Hematopoietic multipotent progenitor cell treated with erythropoietin and hydrocortisone succinate and interleukin-3 and kit ligand, for 4 days (in vitro differentiated cells): ENCODE results near the gene MDM2.
"Not testable (repeated sequence)": the region's sequence is repeated elsewhere in the genome, so short reads cannot be mapped to it uniquely, and the experiment has no call there.

Experiments
- DNase-seq: peaks from one replicate; pipeline ENCODE4 v3.0.0-alpha.2; 2015

Gene MDM2

DNA sequence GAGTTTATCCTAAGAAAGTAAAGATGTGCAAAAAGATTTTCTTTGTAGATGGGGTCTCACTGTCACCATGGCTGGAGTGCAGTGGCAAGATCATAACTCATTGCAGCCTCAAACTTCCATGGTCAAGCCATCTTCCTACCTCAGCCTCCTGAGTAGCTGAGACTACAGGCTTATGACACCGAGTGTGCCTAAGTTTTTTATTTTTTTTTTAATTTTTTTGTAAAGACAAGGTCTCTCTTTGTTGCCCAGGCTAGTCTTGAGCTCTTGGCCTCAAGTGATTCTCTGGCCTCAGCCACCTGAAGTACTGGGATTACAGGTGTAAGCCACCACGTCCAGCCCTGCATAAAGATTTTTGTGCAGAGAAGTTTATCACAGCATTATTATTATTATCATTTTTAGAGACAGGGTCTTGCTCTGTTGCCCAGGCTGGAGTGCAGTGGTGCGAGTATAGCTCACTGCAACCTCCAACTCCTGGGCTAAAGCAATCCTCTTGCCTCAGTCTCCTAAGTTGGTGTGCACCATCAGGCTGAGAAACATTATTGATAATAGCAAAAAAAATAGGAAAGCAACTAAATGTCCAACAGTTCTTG is 19.3 kb upstream of the MDM2 start:
- DNase-seq: no peak

DNA sequence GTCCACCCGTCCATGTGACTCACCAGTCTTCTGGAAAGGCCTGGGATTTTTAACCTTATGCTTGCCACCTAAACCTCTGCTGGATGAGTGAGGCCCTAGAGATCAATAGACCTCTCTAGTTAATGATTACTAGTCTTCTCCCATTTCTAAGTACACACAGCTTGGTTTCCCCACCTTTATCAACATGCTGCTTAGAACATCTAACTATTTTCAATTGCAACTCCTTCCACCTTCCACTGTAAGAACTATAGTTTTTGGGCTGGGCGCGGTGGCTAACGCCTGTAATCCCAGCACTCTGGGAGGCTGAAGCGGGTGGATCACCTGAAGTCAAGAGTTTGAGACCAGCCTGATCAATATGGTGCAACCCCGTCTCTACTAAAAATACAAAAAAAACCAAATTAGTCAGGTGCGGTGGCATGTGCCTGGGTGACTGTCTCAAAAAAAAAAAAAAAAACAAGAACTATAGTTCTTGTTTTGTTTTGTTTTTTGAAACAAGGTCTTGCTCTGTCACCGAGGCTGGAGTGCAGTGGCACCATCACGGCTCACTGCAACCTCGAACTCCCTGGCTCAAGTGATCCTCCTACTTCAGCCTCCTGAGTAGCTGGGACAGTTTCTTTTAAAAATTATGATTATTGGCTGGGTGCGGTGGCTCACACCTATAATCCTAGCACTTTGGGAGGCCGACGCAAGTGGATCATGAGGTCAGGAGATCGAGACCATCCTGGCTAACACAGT is 18.7 kb upstream of the MDM2 start:
- no peak for DNase-seq

DNA sequence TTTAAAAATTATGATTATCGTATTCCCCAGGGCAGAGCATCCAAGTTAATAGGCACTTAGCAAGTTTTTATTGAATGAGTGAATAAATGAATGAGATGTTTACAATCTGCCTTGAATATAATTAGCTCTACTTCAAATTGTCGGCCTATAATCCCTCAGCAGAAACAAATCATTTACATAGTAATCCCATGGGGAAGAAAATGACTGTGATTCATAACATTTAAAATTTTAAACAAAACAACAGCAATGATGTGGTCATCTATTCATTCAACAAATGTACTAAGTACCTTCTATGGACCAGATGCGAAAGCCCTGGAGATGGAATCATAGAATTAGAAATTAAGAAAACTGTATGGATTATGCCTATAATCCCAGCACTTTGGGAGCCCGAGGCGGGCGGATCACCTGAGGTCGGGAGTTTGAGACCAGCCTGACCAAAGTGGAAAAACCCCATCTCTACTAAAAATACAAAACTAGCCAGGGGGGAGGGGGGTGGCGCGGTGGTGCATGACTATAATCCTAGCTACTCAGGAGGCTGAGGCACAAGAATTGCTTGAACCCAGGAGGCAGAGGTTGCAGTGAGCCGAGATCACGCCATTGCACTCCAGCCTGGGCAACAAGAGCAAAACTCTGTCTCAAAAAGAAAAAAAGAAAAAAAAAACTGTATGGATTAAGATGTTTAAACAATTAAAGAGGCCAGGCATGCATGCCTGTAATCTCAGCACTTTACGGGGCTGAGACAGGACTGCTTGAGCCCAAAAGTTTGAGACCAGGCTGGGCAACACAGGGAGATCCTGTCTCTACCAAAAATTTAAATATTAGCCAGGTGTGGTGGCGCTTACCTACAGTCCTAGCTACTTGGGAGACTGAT is 17.7 kb upstream of the MDM2 start:
- DNase-seq: no peak

DNA sequence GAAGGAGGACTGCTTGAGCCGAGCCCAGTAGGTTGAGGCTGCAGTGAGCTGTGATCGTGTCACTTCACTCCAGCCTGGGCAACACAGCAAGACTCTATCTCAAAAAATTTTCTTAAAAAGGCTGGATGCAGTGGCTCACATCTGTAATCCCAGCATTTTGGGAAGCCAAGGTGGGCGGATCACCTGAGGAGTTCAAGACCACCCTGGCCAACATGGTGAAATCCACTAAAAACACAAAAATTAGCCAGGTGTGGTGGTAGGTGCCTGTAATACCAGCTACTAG is 17.1 kb upstream of the MDM2 start:
- DNase-seq: no peak

DNA sequence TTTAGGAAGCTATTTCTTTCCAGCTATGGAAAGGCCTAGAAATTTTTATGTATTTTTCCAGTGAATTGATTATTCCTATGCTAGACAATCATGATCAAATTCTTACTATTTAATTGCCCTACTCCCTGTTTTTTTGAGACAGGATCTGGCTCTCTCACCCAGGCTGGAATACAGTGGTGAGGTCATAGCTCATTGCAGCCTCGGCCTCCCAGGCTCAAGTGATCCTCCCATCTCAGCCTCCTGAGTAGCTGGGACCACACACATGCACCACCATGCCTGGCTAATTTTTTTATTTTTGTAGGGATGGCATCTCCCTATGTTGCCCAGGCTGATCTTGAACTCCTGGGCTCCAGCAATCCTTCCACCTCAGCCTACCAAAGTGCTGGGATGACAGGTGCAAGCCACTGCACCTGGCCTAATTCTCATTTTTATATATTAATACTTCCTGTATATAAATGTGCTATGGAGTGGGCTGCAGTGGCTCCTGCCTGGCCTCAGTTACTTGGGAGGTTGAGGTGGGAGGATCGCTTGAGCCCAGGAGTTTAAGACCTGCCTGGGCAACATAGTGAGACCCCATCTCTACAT is 16.0 kb upstream of the MDM2 start:
- no peak for DNase-seq

DNA sequence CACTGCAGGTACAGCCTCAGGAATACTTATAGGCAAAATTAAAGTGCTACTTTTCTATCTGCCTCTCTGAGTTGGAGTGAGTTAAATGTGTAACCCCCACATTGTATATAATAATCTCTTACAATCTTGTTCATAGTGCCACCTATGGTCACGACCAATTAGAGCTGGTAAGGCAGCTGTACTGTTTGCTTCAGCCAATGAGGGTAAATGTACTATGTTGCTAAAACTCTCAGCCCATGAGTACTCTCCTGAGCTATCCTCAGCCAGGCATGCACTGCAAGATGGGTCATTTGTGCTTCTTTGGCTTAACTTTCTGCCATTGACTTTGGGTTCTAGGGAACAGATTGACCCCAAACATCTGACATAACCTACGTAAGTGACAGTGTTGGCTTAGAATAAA is 15.0 kb upstream of the MDM2 start:
- DNase-seq: peak; percentile 88

DNA sequence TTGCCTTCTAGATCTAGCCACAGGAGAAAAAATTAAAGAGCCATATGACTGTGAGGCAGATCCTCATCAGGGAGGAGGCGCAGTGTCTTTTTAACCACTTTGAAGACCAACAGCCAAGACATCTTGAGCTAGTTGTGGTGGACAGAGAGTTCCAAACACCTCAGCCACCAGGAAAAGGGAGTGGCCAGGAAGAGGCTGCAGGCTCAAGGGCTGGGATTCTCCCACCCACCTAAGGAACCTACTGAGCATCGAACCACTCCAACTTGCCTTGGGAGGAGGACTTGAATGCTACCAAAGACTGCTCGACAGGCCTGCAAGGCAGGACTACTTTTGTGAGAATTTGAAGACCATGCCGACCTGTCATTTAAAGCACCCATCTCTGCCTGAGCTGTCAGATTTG is 14.5 kb upstream of the MDM2 start:
- no peak for DNase-seq

DNA sequence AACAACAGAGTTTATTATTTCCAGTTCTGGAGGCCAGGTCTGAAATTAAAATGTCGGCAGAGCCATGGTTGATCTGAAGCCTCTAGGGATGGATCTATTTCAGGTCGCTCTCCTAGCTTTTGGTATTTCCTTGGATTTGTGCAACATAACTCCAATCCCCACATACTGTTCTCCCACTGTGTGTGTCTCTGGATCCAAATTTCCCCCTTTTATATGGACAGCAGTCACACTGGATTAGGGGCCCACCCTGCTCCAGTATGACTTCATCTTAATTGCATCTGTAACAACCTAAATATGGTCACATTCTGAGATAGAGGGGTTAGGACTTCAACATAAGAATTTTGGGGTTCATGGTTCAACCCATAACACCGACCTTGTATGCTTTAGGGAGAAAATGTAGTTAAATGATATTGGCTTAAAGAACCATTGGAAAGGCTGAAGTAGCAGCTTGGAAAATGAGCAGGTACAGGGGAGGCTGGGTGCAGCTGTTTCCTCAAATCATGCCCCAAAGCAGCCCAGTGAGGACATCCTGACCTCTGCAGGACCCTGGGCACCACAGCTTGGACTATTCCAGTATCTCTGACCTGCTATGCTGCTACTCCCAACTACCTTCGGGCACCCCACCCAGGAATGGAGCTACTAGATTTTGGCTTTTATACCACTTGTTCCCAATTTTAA is 13.9 kb upstream of the MDM2 start:
- no peak for DNase-seq

DNA sequence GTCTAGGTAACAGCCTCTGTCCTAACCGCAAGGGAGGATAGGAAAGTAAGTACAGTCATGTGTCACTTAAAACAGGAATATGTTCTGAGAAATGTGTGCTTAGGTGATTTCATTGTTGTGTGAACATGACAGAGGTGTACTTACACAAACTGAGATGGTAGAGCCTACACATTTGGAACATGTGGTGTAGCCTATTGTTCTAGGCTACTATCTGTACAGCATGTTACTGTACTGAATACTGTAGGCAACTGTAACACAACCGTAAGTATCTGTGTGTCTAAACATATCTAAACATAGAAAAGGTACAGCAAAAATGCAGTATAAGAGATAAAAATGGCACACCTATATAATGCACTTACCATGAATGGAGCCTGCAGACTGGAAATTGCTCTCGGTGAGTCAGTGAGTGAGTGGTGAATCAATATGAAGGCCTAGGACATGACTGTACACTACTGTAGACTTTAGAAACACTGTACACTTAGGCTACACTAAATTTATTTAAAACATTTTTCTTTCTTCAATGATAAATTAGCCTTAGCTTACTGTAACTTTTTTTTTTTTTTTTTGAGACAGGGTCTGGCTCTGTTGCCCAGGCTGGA is 13.2 kb upstream of the MDM2 start:
- DNase-seq: no peak

DNA sequence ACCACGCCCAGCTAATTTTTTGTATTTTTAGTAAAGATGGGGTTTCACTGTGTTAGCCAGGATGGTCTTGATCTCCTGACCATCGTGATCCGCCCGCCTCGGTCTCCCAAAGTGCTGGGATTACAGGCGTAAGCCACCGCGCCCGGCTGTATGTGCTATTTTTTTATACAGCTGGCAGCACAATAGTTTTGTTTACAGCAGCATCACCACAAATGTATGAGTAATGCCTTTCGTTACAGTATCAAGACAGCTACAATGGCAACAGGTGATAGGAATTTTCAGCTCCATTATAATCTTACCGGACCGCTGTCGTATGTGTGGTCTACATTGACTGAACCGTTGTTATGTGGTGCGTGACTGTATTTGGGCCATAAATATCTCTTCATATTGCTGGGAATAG is 11.6 kb upstream of the MDM2 start:
- no peak for DNase-seq

DNA sequence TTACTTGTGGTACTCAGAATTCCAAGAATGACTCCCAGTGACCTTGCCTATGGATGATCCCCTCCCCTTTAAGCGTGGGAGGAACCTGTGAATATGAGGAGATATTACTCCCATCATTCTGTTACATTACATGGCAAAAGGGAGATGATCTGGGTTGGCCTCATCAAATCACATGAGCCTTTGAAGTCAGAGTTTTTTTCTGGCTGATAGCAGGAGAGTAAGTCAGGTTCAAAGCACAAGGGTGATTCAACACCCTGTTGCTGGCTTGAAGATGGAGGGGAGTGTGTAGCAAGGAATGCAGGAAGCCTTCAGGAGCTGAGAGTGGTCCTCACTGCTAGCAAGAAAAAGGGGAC is 9.1 kb upstream of the MDM2 start:
- DNase-seq: no peak

DNA sequence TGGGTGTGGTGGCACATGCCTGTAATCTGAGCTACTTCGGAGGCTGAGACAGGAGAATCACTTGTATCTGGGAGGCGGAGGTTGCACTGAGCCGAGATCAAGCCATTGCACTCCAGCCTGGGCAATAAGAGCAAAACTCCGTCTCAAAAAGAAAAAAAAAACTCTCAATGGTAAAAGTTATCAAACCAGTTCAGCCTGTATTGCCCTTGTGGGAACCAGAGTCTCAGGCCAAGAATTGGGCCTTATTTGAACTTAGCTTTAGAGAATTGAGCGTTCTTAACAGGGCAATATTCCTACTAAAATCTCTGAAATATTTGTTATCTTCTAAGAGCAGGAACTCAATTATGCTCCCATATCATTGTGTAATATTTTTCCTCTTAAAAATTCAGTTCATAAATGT is 7.7 kb upstream of the MDM2 start:
- no peak for DNase-seq

DNA sequence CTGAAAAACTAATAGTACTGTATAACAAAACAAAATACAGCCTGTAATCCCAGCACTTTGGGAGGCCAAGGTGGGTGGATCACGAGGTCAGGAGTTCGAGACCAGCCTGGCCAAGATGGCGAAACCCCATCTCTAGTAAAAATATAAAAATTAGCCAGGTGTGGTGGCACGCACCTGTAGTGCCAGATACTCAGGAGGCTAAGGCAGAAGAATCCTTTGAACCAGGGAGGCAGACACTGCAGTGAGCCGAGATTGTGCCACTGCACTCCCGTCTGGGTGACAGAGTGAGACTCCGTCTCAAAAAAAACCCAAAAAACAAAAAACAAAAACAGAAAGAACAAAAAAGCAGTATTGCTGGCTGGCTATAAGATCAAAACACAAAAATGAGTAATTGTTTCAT is 6.9 kb upstream of the MDM2 start:
- DNase-seq: not testable (repeated sequence)

DNA sequence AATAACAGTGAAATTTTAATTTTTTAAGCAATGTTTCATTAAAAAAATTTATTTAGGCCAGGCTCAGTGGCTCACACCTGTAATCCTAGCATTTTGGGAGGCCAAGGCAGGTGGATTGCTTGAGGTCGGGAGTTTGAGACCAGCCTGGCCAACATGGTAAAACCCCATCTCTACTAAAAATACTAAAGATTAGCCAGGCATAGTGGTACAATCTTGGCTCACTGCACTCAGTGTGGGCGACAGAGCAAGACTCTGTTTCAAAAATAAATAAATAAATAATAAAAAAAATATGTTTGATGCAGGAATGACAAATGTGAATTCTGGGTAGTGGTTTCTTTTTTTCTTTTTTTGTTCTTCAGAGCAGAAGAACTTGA is 5.6 kb upstream of the MDM2 start:
- not testable (repeated sequence) for DNase-seq

DNA sequence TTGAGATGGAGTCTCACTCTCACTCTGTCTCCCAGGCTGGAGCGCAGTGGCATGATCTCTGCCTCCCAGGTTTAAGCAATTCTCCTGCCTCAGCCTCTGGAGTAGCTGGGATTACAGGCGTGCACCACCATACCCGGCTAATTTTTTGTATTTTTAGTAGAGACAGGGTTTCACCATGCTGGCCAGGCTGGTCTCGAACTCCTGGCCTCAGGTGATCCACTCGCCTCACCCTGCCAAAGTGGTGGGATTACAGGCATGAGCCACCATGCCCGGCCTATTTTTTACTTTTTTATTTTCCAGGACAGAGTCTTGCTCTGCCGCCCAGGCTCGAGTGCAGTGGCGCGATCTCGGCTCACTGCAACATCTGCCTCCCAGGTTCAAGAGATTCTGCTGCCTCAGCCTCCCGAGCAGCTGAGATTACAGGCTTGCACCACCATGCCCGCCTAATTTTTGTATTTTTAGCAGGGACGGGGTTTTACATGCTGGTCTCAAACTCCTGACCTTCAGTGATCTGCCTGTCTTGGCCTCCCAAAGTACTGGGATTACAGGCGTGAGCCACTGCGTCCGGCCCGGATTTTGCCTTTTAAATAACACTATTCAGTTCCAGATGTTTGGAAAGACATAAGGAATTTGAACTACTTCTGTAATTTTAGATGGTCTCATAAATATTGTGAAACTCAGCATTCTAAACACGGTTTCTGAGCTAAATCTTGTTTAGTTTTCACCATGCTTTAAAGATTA is 4.9 kb upstream of the MDM2 start:
- not testable (repeated sequence) for DNase-seq

DNA sequence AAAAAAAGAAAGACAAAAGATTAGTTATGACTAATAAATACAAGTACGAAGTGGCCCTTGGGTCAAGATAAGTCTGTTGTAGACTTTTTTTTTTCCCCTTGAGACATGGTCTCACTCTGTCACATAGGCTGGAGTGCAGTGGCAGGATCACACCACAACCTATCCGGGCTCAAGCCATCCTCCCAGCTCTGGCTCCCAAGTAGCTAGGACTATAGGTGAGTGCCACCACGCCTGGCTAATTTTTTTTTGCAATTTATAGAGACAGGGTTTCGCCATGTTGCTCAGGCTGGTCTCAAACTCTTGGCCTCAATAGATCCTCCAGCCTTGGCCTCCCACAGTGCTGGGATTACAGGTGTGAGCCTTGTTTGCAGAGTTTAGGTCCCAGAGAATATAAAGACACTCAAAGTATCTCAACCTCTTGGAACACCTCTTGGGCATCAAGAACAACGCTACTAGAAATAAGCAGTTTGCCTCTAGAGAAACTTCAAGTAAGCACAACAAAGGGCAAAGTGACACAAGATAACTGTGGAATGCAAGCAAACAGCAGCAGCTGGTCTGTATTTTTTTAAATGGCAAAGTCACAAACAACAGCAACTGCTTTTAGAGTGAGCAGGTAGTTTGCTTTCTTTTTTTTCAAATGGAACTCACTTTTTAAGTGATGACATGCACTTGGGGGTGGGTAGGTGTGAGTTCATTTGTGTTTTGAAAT is 3.9 kb upstream of the MDM2 start:
- DNase-seq: no peak

DNA sequence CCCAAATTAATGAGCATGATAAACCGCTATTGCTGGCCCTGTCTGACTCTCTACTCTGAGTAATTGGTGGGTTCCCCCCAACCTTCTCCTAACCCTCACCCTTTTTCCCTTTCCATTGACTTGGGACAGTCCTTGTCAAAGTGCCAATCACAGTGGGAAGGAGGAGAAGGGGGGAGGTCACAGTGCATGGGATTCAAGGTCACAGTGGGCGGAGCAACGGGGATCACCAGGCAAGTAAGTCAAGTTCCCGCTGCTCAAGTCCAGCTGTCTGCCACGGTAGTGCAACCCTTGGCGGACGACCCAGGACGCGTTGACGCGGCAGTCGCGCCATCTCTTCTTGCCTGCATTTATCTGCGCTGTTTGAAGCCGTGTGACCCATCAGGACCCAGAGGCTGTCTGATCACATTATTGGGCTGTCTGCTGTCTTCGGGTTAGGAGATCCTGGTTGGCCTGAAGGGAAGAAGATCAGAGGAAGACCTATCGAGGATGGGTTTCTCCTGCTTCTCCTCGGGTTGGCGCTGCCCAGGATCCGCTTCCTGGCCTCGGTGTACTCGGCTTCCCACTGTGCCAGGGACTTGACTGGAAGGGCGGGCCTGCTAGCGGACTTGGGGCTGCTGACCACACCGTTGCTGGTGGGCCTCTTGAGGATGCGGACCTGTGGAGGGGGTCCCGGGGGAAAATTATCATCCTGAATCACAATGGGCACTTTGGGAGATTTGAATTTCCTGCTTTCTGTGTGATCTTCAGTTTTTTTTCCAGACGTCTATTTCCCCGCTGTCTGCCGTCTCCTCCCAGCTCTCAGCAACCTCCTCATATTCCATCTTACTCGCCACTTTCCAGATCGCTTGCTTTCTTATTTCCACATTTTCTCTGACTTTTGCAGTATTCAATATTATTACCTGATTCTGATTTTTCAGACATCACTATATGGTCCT is 3.1 kb upstream of the MDM2 start:
- DNase-seq: no peak

DNA sequence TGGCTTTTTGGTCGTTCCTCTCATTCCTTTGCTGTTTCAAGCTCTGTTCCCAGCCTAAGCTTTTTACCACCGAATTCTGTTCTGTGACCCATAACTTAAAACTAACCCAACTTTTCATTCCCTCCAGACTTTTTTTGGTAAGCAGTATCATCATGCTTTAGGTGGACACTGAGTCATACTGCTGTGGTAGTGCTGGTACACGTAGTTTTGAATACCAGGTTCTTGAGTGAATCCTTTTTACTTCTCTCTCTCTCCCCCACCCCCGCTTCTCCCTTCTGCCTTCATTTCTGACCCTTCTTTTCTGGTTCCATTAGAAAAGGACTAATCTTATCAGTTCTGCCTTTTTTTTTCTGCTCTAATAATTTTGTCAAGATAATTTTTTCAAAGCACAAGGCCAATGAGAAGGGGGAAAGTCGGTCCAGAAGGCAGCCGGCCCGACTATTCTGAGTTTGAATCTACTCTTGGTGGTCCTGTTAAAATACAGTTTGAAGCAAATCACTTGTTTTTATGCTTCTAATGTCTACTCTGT is 2.3 kb upstream of the MDM2 start:
- no peak for DNase-seq

DNA sequence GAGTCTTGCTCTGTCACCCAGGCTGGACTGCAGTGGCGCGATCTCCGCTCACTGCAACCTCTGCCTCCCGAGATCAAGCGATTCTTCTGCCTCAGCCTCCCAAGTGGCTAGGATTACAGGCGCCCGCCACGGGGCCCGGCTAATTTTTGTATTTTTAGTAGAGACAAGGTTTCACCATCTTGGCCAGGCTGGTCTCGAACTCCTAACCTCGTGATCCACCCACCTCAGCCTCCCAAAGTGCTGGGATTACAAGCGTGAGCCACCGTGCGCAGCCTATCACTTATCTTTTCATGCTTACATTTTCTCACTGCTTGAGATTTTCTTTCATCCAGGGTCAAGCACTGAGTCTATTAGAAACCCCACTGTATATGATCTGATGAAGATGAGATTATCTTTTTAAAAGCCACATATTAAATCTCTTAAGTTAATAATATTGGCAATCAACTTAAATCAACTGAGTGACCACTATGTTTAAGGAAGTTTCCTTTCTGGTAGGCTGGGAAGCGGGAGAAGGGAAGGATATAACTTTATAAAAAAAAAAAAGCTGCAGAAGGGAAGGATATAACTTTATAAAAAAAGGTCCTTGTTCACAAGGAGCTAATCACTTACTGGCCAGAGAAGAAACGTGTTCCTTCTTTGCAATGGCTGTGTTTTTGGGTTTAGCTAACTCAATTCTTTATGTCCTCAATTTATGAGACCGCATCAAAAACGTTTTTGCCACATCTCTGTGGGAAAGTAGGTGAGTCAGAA is 1.3 kb upstream of the MDM2 start:
- no peak for DNase-seq

DNA sequence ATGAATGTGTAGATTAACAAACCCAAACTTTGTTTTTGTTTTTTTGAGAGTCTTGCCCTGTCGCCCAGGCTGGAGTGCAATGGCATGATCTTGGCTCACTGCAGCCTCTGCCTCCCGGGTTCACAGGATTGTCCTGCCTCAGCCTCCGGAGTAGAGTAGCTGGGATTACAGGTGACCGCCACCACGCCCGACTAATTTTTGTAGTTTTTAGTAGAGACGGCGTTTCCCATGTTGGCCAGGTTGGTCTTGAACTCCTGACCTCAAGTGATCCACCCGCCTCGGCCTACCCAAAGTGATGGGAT is 752 bp upstream of the MDM2 start:
- DNase-seq: not testable (repeated sequence)
